ENCODE results near the gene PFKFB4.

Gene PFKFB4

GRCh38 chr3:48478626-48479555 is 77.7 kb downstream of the PFKFB4 start:
- Histone ChIP-seq H3K4me3 (ENCODE audit: low read depth in 1 of 2, low read length in 2 of 2) (peak overlapping the region in 1 of 2 experiments; percentile 29; a peak in 2 of 4 replicates), H3K27ac (ENCODE audit: low read length) (peak overlapping the region; percentile 68), H3K9ac (ENCODE audit: low read depth, low read length) (0 out of 2 replicates have a peak overlapping the region, but pooled peaks have one; percentile 4), H3K36me3 (ENCODE audit: insufficient read depth, low read length) (no peaks in the 10 kb centered on the region), H3K4me2 (ENCODE audit: insufficient read depth, low read length) (peak overlapping the region; percentile 55), H3K27me3 (ENCODE audit: insufficient read depth, low read length, poor library complexity) (no peaks in the 10 kb centered on the region), H3K4me1 (ENCODE audit: insufficient read depth, low read length) (peaks cover 27% of the 10 kb centered on the region), H3K9me3 (ENCODE audit: insufficient read depth, low read length, severe bottlenecking) (no peaks in the 10 kb centered on the region), H4K20me1 (ENCODE audit: insufficient read depth, low read length) (peaks cover 18% of the 10 kb centered on the region), H2AFZ (ENCODE audit: low read depth, low read length) (no peak overlapping the region), H3K79me2 (ENCODE audit: insufficient read depth, low read length) (no peaks in the 10 kb centered on the region)
- no peak for TF ChIP-seq EZH2 (IDR thresholded peaks at IDR 0.05; ENCODE audit: borderline replicate concordance, low read depth, low read length, severe bottlenecking)
- peak; percentile 8 for TF ChIP-seq CTCF (IDR thresholded peaks at IDR 0.05; ENCODE audit: borderline replicate concordance, extremely low read depth, low read length, poor library complexity, severe bottlenecking)
- peak; percentile 82 for DNase-seq
- ATAC-seq (ENCODE audit: insufficient read depth, low read depth): peak; percentile 90

GRCh38 chr3:48477959-48478520 is 78.6 kb downstream of the PFKFB4 start:
- H3K79me2 ChIP-seq (ENCODE audit: insufficient read depth, low read length): no peaks in the 10 kb centered on the region
- DNase-seq: no peak
- no peak overlapping the region for H3K9ac ChIP-seq (ENCODE audit: low read depth, low read length)
- H3K27me3 ChIP-seq (ENCODE audit: insufficient read depth, low read length, poor library complexity): no peaks in the 10 kb centered on the region
- H3K27ac ChIP-seq (ENCODE audit: low read length): no peak overlapping the region
- H3K36me3 ChIP-seq (ENCODE audit: insufficient read depth, low read length): no peaks in the 10 kb centered on the region
- H3K4me3 ChIP-seq (ENCODE audit: low read depth in 1 of 2, low read length in 2 of 2): no peak overlapping the region
- H3K4me1 ChIP-seq (ENCODE audit: insufficient read depth, low read length): peaks cover 34% of the 10 kb centered on the region
- no peak for TF ChIP-seq CTCF (IDR thresholded peaks at IDR 0.05; ENCODE audit: borderline replicate concordance, extremely low read depth, low read length, poor library complexity, severe bottlenecking)
- no peak for TF ChIP-seq EZH2 (IDR thresholded peaks at IDR 0.05; ENCODE audit: borderline replicate concordance, low read depth, low read length, severe bottlenecking)
- no peak for ATAC-seq (ENCODE audit: insufficient read depth, low read depth)
- H3K4me2 ChIP-seq (ENCODE audit: insufficient read depth, low read length): peak overlapping the region; percentile 55; the same call in 1 of the 2 replicates
- no peaks in the 10 kb centered on the region for H3K9me3 ChIP-seq (ENCODE audit: insufficient read depth, low read length, severe bottlenecking)
- no peak overlapping the region for H2AFZ ChIP-seq (ENCODE audit: low read depth, low read length)
- peaks cover 18% of the 10 kb centered on the region for H4K20me1 ChIP-seq (ENCODE audit: insufficient read depth, low read length)

- no peak for ATAC-seq (ENCODE audit: insufficient read depth, low read depth)
- no peak for TF ChIP-seq CTCF (IDR thresholded peaks at IDR 0.05; ENCODE audit: borderline replicate concordance, extremely low read depth, low read length, poor library complexity, severe bottlenecking)
- no peak for TF ChIP-seq EZH2 (IDR thresholded peaks at IDR 0.05; ENCODE audit: borderline replicate concordance, low read depth, low read length, severe bottlenecking)
- Histone ChIP-seq H3K27me3 (ENCODE audit: insufficient read depth, low read length, poor library complexity) (no peaks in the 10 kb centered on the region), H2AFZ (ENCODE audit: low read depth, low read length) (no peak overlapping the region), H3K9me3 (ENCODE audit: insufficient read depth, low read length, severe bottlenecking) (no peaks in the 10 kb centered on the region), H4K20me1 (ENCODE audit: insufficient read depth, low read length) (peaks cover 18% of the 10 kb centered on the region), H3K27ac (ENCODE audit: low read length) (no peak overlapping the region), H3K4me3 (ENCODE audit: low read depth in 1 of 2, low read length in 2 of 2) (no peak overlapping the region), H3K4me1 (ENCODE audit: insufficient read depth, low read length) (peaks cover 41% of the 10 kb centered on the region), H3K79me2 (ENCODE audit: insufficient read depth, low read length) (peaks cover 13% of the 10 kb centered on the region), H3K9ac (ENCODE audit: low read depth, low read length) (no peak overlapping the region), H3K36me3 (ENCODE audit: insufficient read depth, low read length) (no peaks in the 10 kb centered on the region; the same call in 1 of the 2 replicates), H3K4me2 (ENCODE audit: insufficient read depth, low read length) (no peak overlapping the region)
- DNase-seq: no peak
These were observed 80.1 kb downstream of the PFKFB4 start for GRCh38 chr3:48476426-48477053.
